ENCODE data around the gene TAOK2.
A peak's percentile ranks its signal among the peaks of the same experiment; 100 is the strongest.

The TAOK2 gene

DNA sequence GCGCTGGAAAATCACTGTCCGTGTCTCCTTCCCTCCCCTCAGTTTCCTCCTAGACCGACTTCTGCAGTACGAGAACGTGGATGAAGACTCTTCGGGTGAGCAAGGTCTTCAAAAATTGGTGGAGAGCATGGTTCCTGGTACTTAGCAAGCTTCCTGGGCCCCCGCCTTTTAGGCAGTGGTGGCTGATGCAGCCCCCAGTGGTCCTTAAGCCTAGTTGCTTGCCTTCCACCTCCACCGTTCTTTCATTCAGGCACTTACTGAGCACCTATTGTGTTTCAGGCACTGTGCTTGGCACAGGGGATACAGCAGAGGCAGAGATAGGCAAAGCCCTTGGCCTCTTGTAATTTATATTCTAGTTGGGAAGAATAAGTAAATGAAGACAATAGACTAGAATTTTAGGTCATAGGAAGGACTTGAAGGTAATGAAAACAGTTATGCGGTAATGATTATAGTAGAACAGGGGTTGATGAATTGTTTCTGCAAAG lies 23.1 kb downstream of the TAOK2 start:
- DNase-seq, result no peak
- peaks cover 55% of the 10 kb centered on the region for H3K36me3 ChIP-seq
- peak overlapping the region; percentile 77 for H3K4me3 ChIP-seq (ENCODE audit: low read depth, low read length)
- TF ChIP-seq, protein P1, sequence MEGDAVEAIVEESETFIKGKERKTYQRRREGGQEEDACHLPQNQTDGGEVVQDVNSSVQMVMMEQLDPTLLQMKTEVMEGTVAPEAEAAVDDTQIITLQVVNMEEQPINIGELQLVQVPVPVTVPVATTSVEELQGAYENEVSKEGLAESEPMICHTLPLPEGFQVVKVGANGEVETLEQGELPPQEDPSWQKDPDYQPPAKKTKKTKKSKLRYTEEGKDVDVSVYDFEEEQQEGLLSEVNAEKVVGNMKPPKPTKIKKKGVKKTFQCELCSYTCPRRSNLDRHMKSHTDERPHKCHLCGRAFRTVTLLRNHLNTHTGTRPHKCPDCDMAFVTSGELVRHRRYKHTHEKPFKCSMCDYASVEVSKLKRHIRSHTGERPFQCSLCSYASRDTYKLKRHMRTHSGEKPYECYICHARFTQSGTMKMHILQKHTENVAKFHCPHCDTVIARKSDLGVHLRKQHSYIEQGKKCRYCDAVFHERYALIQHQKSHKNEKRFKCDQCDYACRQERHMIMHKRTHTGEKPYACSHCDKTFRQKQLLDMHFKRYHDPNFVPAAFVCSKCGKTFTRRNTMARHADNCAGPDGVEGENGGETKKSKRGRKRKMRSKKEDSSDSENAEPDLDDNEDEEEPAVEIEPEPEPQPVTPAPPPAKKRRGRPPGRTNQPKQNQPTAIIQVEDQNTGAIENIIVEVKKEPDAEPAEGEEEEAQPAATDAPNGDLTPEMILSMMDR (IDR thresholded peaks at IDR 0.05; ENCODE audit: low read depth, low read length), result no peak
- peak overlapping the region; percentile 100 for H3K27ac ChIP-seq
- H3K27me3 ChIP-seq (ENCODE audit: insufficient read depth, low read depth, severe bottlenecking), result no peaks in the 10 kb centered on the region
- no peaks in the 10 kb centered on the region for H3K9me3 ChIP-seq (ENCODE audit: severe bottlenecking)

DNA sequence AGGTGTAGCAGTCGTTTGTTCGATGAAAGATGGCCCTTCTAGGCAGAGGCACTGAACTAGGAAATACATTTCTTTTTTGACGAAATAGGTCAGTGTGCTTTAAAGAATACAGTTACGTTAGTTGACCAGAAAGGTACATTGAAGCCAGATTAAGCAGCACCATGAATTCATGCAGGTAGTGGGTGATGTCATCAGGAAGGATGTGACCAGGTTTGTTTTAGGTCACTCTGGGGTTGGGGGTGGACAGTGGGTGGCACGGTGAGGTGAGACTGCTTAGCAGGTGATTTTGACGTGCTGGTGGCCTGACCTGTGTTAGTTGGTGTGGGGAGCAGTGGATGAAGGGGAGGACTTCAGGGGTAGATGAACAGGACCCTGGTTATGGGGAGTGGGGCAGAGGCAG lies 25.9 kb downstream of the TAOK2 start:
- TF ChIP-seq, protein P1 (IDR thresholded peaks at IDR 0.05; ENCODE audit: low read depth, low read length), result no peak
- no peaks in the 10 kb centered on the region for H3K27me3 ChIP-seq (ENCODE audit: insufficient read depth, low read depth, severe bottlenecking)
- H3K9me3 ChIP-seq (ENCODE audit: severe bottlenecking), result no peaks in the 10 kb centered on the region
- DNase-seq, result no peak
- H3K4me3 ChIP-seq (ENCODE audit: low read depth, low read length), result no peak overlapping the region
- peaks cover 46% of the 10 kb centered on the region for H3K36me3 ChIP-seq
- no peak overlapping the region for H3K27ac ChIP-seq

DNA sequence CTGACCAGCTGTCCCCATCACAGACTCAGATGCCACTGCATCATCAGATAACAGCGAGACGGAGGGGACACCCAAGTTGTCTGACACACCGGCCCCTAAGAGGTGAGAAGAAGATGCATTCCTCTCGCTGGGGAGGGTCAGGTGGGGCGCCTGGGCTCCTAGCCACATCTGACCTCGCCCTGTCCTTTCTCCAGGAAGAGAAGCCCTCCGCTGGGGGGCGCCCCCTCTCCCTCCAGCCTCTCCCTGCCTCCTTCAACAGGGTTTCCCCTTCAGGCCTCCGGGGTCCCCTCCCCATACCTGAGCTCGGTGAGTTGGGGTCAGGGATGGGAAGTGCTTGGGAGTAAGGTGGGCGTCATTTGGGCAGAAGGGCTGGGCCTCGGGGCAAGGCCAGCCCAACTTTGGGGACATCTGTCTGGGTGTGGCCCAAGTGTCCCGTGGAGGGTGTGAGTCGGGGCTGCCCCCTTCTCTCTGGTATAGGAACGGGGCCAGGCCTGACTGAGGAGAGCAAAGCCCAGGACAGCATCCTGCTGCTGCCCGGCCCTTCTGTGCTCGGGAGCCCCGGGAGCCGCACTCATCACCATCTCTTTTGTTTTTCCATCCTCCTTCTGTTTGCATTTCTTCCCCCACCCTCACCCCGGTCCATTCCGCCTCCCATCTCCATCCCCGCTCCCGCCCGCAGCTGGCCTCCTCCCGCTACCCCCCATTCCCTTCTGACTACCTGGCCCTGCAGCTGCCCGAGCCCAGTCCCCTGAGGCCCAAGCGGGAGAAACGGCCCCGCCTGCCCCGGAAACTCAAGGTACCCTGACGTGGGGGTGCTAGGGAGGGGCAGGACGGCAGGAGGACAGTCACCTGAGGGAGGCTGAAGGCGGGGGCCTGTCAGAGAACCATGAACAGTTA lies 27.3 kb downstream of the TAOK2 start:
- TF ChIP-seq, protein P1 (IDR thresholded peaks at IDR 0.05; ENCODE audit: low read depth, low read length), result no peak
- Histone ChIP-seq H3K4me3 (ENCODE audit: low read depth, low read length) (no peak overlapping the region), H3K27ac (no peak overlapping the region), H3K27me3 (ENCODE audit: insufficient read depth, low read depth, severe bottlenecking) (no peaks in the 10 kb centered on the region), H3K36me3 (peaks cover 44% of the 10 kb centered on the region), H3K9me3 (ENCODE audit: severe bottlenecking) (no peaks in the 10 kb centered on the region)
- DNase-seq, result no peak

DNA sequence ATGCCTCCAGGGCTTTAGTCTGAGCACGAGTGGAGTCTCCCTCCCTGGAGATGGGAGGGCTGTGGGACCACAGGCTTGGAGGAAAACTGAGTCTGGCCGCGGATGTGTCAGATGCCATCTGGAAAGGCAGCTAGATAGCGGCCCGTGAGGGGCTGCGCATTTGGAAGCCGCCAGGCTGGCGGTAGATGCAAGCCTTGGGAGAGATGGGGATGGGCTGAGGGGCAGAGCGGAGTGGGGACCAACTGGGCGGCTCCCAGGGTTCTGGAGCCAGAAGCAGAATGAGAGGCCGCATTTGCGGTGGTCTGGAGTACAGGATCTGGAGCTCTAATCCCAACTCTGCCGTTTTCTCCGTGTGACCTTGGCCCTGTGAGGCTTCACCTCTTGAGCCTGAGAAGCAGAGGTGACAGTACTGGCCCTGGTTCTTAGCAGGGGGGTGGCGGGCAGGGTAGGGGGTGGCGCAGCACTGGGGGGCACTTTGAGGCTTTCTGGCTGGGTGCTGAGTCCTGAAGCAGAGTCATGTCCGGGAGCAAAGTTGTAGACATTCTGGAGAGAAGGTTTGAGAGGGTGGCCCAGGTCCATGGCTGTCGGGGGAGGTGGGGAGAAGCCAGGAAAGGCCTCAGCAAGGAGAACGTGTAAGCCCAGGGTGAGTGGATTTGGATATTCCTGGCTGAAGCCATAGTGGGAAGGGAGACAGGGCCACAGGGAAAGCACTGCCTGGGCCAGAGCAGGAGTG lies 29.1 kb downstream of the TAOK2 start:
- H3K27me3 ChIP-seq (ENCODE audit: insufficient read depth, low read depth, severe bottlenecking), result no peaks in the 10 kb centered on the region
- H3K36me3 ChIP-seq, result peaks cover 41% of the 10 kb centered on the region
- TF ChIP-seq, protein P1 (IDR thresholded peaks at IDR 0.05; ENCODE audit: low read depth, low read length), result no peak
- H3K27ac ChIP-seq, result no peak overlapping the region; the same call in 1 of the 2 replicates
- DNase-seq, result no peak
- no peaks in the 10 kb centered on the region for H3K9me3 ChIP-seq (ENCODE audit: severe bottlenecking)
- no peak overlapping the region for H3K4me3 ChIP-seq (ENCODE audit: low read depth, low read length)

DNA sequence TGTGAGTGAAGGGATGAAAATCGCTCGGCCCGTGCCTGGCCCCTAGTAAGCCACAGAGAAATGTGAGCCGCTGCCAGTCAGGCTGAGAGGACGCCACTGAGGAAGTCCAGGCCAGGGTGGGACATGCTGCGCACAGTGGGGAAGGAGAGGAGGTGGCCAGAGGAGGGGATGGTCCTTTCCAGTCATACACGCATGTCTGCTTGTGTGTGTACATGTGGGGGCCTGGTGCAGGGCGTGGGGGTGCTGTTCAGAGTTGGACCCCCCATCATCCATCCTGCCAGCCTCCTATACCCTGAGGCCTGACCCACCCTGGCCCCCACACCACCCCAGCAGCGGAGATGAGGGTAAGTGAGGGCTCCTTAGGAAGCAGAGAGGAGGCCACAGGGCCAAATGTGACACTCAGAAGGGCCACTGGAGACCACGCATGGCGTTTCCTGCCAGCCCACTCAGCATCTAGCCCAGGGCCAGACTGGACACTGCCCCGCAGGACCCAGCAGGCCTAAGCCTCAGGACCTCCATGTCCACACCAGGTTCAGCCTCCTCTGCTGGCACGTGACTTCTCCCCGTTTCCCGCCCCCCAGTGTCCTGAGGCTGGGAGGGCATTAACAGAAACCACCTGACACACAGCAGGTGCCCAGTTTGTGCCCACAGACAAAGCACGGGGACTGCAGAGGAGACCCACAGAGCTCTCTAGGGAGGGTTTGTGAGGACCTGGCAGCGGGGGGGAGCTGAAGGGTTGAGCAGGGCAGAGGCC lies 30.2 kb downstream of the TAOK2 start:
- H3K27me3 ChIP-seq (ENCODE audit: insufficient read depth, low read depth, severe bottlenecking), result no peaks in the 10 kb centered on the region
- TF ChIP-seq, protein P1 (IDR thresholded peaks at IDR 0.05; ENCODE audit: low read depth, low read length), result no peak
- H3K4me3 ChIP-seq (ENCODE audit: low read depth, low read length), result no peak overlapping the region
- H3K27ac ChIP-seq, result peak overlapping the region; percentile 69
- DNase-seq, result no peak
- H3K9me3 ChIP-seq (ENCODE audit: severe bottlenecking), result no peaks in the 10 kb centered on the region
- peaks cover 35% of the 10 kb centered on the region for H3K36me3 ChIP-seq
